HG03460 (cell line): Measurements from ENCODE around the gene GUCY2C.
"Not testable (repeated sequence)": the region's sequence is repeated elsewhere in the genome, so short reads cannot be mapped to it uniquely, and the experiment has no call there.

ENCODE experiments used
- ATAC-seq: cut with Tn5 transposase; IDR thresholded peaks from one replicate; pipeline ENCODE4 v1.9.1; 2021; ENCODE audit not compliant: unreplicated experiment

The GUCY2C gene

GRCh38 chr12:14696265-14696741, at the start of gene GUCY2C:
Gene GUCY2C (minus strand): TSS chr12:14696599. CDS start chr12:14696448, 151 bp downstream.
- no peak for ATAC-seq

DNA sequence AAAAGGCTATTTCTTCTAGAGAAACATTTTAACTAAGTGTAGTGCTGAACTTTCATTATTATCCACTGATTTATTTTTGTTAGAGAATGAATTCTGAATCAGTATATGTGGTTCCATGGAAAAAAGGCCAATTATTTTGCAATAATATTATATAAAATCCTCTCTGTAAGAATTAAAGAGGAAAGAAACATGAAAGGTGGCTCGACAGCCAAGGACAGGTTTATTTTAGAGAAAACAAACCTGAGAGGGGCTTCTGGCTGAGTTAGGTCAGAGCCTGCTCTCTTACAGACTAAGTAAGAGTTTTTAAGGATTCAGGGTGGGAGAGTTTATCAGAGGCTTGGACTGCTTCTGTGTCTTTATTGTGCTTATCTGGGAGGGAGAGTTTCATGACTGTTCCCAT, 46.7 kb upstream of the GUCY2C start:
- ATAC-seq = no peak

DNA sequence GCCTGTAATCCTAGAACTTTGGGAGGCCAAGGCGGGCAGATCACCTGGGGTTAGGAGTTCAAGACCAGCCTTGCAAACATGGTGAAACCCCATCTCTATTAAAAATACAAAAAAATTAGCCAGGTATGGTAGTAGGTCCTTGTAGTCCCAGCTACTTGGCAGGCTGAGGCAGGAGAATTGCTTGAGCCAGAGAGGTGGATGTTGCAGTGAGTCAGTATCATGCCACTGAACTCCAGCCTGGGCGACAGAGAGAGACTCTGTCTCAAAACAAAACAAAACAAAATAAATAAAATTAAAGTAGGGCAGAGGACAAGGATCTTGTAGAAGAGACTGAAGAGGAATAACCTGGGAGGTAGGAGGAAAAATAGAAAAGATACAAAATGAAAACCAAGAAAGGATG, 45.5 kb upstream of the GUCY2C start:
- ATAC-seq = no peak

GRCh38 chr12:14741153-14741552, 44.8 kb upstream of the GUCY2C start:
- no peak for ATAC-seq

- not testable (repeated sequence) for ATAC-seq
Measured at GRCh38 chr12:14736441-14736840, 40.0 kb upstream of the GUCY2C start.

GRCh38 chr12:14731821-14732220, 35.4 kb upstream of the GUCY2C start:
- no peak for ATAC-seq

- no peak for ATAC-seq
Measured at GRCh38 chr12:14729586-14729985, 33.2 kb upstream of the GUCY2C start.

GRCh38 chr12:14723763-14724162, 27.4 kb upstream of the GUCY2C start:
- no peak for ATAC-seq

DNA sequence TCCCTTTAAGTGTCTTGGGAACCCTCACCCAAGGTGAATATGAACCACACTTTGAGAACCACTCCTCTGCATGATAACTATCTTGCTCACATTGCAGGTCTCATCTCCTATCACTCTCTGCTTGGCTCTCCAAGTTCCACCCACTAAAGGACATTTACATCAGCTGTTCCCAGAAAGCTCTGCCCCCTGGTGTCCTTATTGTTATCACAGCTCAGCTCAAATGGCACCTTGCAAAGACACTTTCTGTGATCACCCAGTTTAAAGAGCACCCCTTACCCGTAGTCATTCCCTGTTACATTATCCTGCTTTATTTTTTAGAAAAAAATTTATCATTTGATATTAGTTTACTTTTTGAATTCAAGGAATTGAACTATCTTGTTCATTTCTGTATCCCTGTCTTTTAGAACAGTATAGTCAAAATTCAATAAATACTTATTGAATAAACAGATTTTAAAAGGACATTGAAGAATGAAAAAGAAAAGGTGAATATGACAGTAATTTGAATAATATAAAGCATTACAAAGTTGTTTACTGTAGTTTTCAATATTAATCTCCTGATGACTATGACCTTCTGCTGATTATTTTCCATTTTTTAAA, 20.5 kb upstream of the GUCY2C start:
- ATAC-seq = no peak

DNA sequence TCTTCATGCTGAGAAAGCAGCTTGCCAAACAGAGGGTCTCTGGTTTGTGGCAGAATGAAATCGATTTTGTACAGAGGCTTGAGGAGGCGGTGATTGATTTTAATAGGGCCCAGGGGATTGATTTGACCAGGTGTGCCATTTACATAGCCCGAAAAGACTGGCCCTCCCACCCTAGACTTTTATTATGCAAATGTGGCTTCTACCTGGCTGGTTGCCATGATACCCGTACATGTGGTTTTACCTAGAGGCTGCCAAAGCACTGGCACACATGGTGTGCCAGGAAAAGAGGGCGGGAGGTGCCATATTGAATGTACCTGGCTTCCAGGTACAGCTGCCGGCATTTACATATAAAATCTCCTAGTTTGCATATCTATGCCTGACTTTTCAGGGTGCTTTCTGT, 18.0 kb upstream of the GUCY2C start:
- no peak for ATAC-seq

DNA sequence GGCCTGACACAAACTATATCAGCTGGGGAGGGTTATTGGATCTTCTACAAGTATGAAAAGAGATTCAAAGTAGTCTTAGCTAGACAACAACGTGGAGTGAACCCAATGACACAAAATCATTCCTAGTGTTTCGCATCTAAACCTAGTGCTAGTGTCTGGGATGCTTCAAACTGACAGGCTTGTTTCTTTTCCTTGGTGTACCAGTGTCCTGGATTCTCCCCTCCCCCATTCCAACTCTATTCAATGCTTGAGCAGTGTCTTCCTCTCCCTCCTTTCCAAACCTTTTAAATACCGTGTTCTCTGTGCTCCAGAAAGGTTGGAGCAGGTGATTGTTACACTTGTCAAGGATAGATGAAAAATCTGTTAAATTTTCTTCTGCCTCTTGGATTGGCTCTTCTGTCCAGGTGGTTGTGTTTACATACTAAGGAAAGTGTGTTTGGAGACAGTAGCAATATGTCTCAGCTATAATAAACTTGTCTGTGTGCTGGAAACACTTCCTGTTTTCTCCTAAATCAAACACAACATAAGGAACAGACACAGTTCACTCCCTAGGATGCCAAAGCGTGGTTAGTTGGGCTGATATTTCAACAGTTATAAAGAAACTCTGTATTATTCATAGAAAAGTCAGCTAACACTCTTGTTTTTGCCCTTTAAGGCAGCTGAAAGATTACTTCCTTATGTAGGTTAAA, 14.4 kb upstream of the GUCY2C start:
- no peak for ATAC-seq

GRCh38 chr12:14701809-14702568, 5.6 kb upstream of the GUCY2C start:
- no peak for ATAC-seq

DNA sequence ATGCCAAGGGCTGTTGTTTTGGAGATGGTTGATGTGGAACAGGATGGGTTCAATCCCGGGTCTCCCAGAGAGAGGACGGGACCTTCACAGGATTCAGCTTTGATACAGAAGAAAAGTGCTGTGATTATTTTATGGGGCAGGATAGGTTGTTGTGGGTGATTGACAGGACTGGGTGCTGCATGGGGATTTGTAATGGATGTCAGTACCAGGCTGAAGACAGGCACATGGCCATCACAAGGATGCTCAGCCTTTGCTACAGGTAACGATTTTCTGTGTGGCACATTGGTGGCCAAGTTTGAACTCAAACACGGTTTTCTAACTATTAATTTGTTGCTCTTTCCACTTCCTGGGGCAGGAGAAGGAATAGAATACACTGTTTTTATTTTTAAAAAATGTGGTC, 4.5 kb upstream of the GUCY2C start:
- ATAC-seq = no peak

- ATAC-seq = no peak
Measured at GRCh38 chr12:14699923-14700322, 3.5 kb upstream of the GUCY2C start.

GRCh38 chr12:14698555-14698954, 2.2 kb upstream of the GUCY2C start:
- ATAC-seq = no peak

DNA sequence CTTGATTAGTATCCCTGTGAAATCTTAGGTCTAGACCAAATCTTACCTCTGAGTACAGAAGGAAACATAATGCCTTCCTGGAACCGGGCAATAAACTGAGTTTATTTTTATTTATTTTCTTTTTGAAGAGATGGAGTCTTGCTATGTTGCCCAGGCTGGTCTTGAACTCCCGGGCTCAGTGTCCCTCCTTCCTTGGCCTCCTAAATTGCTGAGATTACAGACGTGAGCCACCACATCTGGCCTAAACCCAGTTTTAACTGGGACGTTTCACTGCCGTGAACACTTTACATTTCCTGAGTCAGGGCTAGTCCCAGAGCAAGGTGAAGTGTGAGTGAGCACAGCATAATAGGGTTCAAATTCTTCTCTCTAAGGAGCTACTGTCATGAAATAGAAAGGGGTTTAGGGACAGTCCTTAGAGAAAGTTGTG, 671 bp downstream of the GUCY2C start:
- no peak for ATAC-seq

GRCh38 chr12:14694970-14695369, 1.4 kb downstream of the GUCY2C start:
- no peak for ATAC-seq

DNA sequence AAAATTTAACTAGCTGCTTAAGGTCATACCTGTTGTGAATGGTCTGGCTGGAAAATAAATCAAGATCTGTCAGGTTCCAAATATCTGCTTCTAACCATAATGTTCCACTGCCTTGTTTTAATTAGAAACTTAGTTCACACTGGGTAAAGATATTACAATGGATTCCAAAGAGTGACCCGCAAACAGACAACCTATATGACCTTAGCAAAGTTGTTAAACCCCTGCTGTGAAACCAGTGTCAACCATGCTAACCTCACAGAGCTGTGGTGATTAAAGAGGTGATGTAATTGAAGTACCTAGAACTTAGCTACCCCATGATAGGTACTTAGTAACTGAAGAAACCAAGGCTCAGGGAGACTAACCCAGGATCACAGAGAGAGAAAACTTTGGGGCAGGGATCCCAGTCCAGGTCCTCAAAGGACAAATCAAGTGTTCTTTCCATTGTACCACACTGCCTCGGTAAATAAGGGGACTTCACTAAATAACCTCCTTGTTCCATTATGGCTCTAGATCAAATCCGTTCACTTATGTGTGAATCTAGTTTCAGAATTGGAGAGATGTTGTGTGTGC, 2.2 kb downstream of the GUCY2C start:
- ATAC-seq = no peak

GRCh38 chr12:14693116-14693515, 3.3 kb downstream of the GUCY2C start:
- no peak for ATAC-seq

DNA sequence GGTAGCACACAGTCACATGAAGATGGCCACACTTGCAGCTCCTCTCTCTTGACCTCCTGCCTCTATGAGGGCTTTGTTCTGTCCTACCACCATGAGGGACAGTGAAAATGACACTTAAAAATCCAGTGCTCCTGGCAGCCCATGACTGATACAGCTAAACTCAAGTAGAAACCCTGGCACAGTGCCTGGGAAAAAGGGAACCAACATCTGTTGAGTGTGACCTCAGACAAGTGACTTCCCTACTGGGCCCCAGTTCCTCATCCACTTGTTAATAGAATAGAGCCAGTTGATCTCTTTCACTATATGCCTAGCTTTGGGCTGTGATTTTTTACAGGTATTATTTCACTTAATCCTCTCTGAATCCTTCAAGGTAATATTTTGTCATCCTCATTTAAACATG, 4.8 kb downstream of the GUCY2C start:
- ATAC-seq = no peak

- ATAC-seq = no peak
Measured at GRCh38 chr12:14689996-14690395, 6.4 kb downstream of the GUCY2C start.

DNA sequence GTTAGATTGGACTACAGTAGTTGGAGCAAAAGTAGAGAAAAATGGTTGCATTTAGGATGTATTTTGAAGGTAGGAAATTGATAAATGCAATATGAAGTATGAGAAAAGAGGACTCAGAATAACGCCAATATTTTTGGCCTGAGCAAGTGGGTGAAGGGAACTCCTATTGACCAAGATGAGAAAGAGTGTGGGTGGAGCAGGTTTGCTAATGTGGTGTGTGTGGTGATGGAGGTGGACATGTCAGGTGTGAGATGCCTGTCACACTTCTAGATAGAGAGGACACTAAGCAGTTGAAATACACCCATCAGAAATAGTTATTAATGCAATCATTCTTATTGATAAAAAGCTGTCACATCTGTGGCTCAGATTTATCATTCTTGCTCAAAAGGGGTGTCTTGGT, 7.3 kb downstream of the GUCY2C start:
- ATAC-seq = no peak
